ENCODE results near the gene GFY.

DNA sequence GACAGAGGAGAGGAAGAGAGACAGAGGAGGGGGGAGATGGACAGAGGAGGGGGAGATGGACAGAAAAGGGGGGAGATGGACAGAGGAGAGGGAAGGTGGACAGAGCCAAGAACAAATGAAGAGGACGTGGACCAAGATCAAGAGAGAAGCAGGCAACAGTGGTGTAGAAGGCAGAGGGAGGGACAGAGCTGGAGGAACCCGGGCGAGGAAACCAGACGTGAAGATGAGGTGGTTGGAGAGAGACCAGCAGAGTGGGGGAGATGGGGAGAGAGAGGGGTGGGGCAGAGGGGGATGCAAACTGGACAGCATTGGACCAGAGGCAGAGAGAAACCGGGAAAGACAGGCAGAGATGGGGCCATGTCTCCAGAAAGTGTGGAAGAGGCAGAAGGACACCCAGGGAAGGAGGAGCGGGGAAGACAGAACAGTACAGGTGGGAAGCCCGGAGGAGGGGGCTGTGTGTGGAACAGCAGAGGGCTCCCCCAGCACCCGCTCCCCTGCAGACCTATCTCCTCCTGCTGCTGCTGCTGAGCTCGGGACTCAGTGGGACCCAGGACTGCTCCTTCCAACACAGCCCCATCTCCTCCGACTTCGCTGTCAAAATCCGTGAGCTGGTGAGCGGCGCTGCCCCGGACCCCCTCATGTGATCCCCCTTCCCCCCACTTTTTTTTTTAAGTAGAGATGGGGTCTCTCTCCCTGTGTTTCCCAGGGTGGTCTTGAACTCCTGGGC, 50.2 kb downstream of the GFY start:
- TF ChIP-seq, protein P1, sequence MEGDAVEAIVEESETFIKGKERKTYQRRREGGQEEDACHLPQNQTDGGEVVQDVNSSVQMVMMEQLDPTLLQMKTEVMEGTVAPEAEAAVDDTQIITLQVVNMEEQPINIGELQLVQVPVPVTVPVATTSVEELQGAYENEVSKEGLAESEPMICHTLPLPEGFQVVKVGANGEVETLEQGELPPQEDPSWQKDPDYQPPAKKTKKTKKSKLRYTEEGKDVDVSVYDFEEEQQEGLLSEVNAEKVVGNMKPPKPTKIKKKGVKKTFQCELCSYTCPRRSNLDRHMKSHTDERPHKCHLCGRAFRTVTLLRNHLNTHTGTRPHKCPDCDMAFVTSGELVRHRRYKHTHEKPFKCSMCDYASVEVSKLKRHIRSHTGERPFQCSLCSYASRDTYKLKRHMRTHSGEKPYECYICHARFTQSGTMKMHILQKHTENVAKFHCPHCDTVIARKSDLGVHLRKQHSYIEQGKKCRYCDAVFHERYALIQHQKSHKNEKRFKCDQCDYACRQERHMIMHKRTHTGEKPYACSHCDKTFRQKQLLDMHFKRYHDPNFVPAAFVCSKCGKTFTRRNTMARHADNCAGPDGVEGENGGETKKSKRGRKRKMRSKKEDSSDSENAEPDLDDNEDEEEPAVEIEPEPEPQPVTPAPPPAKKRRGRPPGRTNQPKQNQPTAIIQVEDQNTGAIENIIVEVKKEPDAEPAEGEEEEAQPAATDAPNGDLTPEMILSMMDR (IDR thresholded peaks at IDR 0.05): no peak
- TF ChIP-seq EZH2 (IDR thresholded peaks at IDR 0.05; ENCODE audit: borderline replicate concordance, insufficient read depth, low read depth, low read length, poor library complexity, severe bottlenecking): no peak

All from B cell (primary cell).